HL-60 (cell line): ENCODE data around the gene TMEM143.

Experiments
- CTCF ChIP-seq: IDR thresholded peaks from one replicate; pipeline ENCODE4 v1.5.1; 2011; ENCODE audit warnings: low read length, control low read depth, inconsistent platforms; ENCODE audit not compliant: insufficient read depth
- GABPA ChIP-seq: IDR thresholded peaks from 2 replicates; pipeline ENCODE4 v1.6.1; 2012; ENCODE audit warnings: low read depth
- POLR2AphosphoS5 ChIP-seq: IDR thresholded peaks from 2 replicates; pipeline ENCODE4 v1.6.1; 2012; ENCODE audit warnings: low read depth
- REST ChIP-seq: IDR thresholded peaks from 2 replicates; pipeline ENCODE4 v1.6.1; 2012; ENCODE audit warnings: low read depth; ENCODE audit not compliant: insufficient replicate concordance
- SPI1 ChIP-seq: IDR thresholded peaks from 2 replicates; pipeline ENCODE4 v1.6.1; 2012; ENCODE audit warnings: low read depth, mild to moderate bottlenecking, borderline replicate concordance

GRCh38 chr19:48371367-48371766 lies 7.6 kb upstream of the TMEM143 start:
- TF ChIP-seq CTCF (no peak), SPI1 (no peak), POLR2AphosphoS5 (no peak), GABPA (no peak), REST (no peak)
